Retinal pigment epithelial cell (primary cell): ENCODE data around the gene SLC24A4.

Source experiments
- DNase-seq: peaks from one replicate; pipeline ENCODE4 v3.0.0-alpha.2; 2010; ENCODE audit warnings: low read depth
- H3K4me3 ChIP-seq: 2 replicates; pipeline ENCODE4 v1.5.1; 2011; ENCODE audit warnings: mild to moderate bottlenecking, low read length, control low read depth, moderate library complexity
- CTCF ChIP-seq: conservative IDR thresholded peaks from 2 replicates; pipeline ENCODE4 v1.5.1; 2011; ENCODE audit warnings: low read depth, low read length, control low read depth, inconsistent platforms

Gene SLC24A4

GRCh38 chr14:92459030-92459949, 136.3 kb downstream of the SLC24A4 start:
- no peak overlapping the region for H3K4me3 ChIP-seq
- DNase-seq, result no peak
- no peak for TF ChIP-seq CTCF

- TF ChIP-seq CTCF, result no peak
- no peak for DNase-seq
- H3K4me3 ChIP-seq, result no peak overlapping the region
Observed at GRCh38 chr14:92459950-92460421, 137.0 kb downstream of the SLC24A4 start.

GRCh38 chr14:92460541-92460915, 137.6 kb downstream of the SLC24A4 start:
- no peak for TF ChIP-seq CTCF
- H3K4me3 ChIP-seq, result no peak overlapping the region
- DNase-seq, result no peak

- no peak for DNase-seq
- H3K4me3 ChIP-seq, result no peak overlapping the region
- no peak for TF ChIP-seq CTCF
Observed at GRCh38 chr14:92460916-92461579, 138.1 kb downstream of the SLC24A4 start.

- TF ChIP-seq CTCF, result no peak
- no peak for DNase-seq
- H3K4me3 ChIP-seq, result no peak overlapping the region
Observed at GRCh38 chr14:92461891-92462290, 138.9 kb downstream of the SLC24A4 start.

GRCh38 chr14:92462568-92462967, 139.6 kb downstream of the SLC24A4 start:
- no peak overlapping the region for H3K4me3 ChIP-seq
- no peak for DNase-seq
- no peak for TF ChIP-seq CTCF
